ENCODE data around the gene CPA1. TPM values are rescaled to one million over a fixed set of nuclear protein-coding genes. Genes with fewer than 3 reads are reported as not detected.

CPA1 gene
- polyA plus RNA-seq, 1 experiment: 0.10 TPM

DNA sequence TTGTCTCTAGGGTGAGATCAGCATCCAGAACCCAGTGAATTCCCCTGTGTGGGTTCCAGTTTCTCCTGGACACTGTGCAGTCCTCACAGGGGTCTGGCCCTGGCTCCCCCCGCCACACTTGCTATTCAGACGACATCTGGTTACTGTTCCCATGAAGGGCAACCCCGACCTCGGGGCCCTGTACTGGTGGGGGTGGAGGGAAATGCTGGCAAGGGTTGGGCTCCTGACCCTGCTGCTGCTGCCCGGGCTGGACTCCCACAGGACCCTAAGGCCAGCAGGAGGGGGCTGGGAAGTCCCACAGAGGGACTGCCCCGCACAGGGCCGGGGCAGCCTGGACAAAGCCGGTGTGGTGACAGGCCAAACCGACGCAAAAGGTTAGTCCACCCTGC is 768 bp upstream of the CPA1 start:
- H3K27me3 ChIP-seq (ENCODE audit: control insufficient read depth, insufficient read depth, low read length): no peaks in the 10 kb centered on the region
- TF ChIP-seq, protein P1, sequence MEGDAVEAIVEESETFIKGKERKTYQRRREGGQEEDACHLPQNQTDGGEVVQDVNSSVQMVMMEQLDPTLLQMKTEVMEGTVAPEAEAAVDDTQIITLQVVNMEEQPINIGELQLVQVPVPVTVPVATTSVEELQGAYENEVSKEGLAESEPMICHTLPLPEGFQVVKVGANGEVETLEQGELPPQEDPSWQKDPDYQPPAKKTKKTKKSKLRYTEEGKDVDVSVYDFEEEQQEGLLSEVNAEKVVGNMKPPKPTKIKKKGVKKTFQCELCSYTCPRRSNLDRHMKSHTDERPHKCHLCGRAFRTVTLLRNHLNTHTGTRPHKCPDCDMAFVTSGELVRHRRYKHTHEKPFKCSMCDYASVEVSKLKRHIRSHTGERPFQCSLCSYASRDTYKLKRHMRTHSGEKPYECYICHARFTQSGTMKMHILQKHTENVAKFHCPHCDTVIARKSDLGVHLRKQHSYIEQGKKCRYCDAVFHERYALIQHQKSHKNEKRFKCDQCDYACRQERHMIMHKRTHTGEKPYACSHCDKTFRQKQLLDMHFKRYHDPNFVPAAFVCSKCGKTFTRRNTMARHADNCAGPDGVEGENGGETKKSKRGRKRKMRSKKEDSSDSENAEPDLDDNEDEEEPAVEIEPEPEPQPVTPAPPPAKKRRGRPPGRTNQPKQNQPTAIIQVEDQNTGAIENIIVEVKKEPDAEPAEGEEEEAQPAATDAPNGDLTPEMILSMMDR (IDR thresholded peaks at IDR 0.05; ENCODE audit: insufficient read depth, low read depth, low read length): no peak
- no peak for DNase-seq (ENCODE audit: low read depth)
- ChIA-PET CTCF (interaction anchor here (1.0 kb wide), 1 partner anchor 11 kb away, joined by 3 read pairs; no protein-coding TSS in a partner anchor), POLR2A (no interaction called here)
- H3K36me3 ChIP-seq (ENCODE audit: control insufficient read depth, insufficient read depth, low read length): no peaks in the 10 kb centered on the region
- H3K4me3 ChIP-seq (ENCODE audit: low read depth, low read length): no peak overlapping the region

DNA sequence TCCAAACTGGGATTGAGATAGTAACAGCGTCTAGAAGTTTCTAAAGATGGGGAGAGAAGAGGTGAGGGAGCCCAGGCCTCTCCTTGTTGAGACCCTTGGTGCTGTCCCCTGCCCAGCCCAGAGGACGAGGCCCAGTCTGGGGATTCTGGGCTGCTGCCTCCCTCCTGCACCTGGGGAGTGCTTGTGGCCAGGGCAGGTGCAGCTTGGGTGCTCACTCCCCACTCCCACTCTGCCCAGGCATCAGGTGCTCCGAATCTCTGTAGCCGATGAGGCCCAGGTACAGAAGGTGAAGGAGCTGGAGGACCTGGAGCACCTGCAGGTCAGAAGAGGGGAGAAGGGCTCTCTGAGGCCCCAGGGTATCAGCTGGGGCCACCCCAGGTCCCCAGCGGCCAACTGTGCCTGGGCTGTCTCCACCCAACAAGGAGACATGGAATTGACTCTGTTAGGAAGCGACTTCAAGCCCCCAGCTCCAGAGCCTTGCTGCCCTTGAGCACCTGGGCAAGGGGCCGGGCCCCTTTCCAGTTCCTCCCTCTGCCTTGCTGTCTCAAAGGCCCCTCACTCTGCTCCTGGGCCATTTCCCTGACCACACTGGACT is 664 bp downstream of the CPA1 start:
- TF ChIP-seq, protein P1 (IDR thresholded peaks at IDR 0.05; ENCODE audit: insufficient read depth, low read depth, low read length): no peak
- no peak for DNase-seq (ENCODE audit: low read depth)
- POLR2A ChIA-PET: no interaction called here
- Histone ChIP-seq H3K4me3 (ENCODE audit: low read depth, low read length) (no peak overlapping the region), H3K36me3 (ENCODE audit: control insufficient read depth, insufficient read depth, low read length) (no peaks in the 10 kb centered on the region), H3K27me3 (ENCODE audit: control insufficient read depth, insufficient read depth, low read length) (no peaks in the 10 kb centered on the region)
- CTCF ChIA-PET: interaction anchor here (0.9 to 2.1 kb wide), 2 partner anchors 9 to 11 kb away, joined by 3 to 8 read pairs; no protein-coding TSS in a partner anchor

DNA sequence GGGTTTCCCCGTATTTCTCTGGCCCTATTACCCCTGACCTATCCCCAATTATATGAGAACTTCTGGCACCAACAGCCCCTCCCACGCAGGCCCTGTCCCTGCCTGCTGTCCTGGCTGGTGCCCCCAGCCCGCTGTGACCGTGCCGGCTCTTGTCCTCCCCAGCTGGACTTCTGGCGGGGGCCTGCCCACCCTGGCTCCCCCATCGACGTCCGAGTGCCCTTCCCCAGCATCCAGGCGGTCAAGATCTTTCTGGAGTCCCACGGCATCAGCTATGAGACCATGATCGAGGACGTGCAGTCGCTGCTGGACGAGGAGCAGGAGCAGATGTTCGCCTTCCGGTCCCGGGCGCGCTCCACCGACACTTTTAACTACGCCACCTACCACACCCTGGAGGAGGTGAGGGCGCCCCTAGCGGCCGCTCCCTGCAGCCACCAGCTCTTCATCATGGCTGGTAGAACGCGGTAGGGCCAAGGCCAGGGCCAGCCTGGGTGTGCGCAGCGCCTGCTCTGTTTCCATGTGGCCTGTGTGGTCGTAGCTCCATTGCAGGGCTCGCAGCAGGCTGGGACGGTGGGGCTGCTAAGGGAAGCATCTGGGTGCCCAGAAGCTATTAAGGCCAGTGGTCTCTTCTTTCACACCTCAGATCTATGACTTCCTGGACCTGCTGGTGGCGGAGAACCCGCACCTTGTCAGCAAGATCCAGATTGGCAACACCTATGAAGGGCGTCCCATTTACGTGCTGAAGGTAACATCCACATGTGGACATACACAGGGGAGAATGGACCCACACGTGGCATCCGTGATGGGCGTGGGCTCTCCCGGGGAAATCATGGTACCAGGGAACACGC is 1.4 kb downstream of the CPA1 start:
- DNase-seq (ENCODE audit: low read depth): no peak
- no peaks in the 10 kb centered on the region for H3K36me3 ChIP-seq (ENCODE audit: control insufficient read depth, insufficient read depth, low read length)
- no peaks in the 10 kb centered on the region for H3K27me3 ChIP-seq (ENCODE audit: control insufficient read depth, insufficient read depth, low read length)
- POLR2A ChIA-PET: no interaction called here
- TF ChIP-seq, protein P1 (IDR thresholded peaks at IDR 0.05; ENCODE audit: insufficient read depth, low read depth, low read length): 0 out of 2 replicates have a peak, but pooled peaks have one; percentile 6
- CTCF ChIA-PET: interaction anchor here (0.6 to 2.1 kb wide), 3 partner anchors 10 to 206 kb away, joined by 3 to 8 read pairs (median 3); no protein-coding TSS in a partner anchor
- no peak overlapping the region for H3K4me3 ChIP-seq (ENCODE audit: low read depth, low read length)

DNA sequence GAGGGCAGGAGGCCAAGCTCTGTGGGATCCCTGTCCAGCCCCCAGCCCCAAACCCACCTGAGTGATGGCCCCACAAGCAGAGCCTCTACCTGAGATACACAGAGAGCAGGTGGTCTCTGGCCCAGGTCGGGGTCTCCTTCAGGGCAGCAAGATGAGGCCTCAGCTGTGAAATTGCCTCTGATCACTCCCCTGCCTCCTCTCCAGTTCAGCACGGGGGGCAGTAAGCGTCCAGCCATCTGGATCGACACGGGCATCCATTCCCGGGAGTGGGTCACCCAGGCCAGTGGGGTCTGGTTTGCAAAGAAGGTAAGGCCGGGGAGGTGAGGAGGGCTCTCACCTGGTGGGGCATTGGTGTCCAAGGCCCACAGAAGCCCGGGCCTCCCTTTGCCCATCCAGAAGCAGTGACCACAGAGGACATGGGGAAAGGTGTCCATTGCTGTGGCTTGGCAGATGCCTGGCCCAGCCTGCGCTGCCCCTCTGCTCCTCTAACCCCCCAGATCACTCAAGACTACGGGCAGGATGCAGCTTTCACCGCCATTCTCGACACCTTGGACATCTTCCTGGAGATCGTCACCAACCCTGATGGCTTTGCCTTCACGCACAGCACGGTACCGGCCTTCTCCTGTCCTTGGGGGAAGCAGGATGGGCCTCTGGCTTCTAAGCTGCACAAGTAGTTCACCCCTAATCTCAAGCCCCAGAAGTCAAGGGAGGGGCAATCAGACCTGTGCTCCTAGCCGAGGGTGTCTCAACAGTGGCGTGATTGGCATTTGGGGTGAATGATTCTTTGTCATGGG is 3.1 kb downstream of the CPA1 start:
- TF ChIP-seq, protein P1 (IDR thresholded peaks at IDR 0.05; ENCODE audit: insufficient read depth, low read depth, low read length): no peak
- Histone ChIP-seq H3K27me3 (ENCODE audit: control insufficient read depth, insufficient read depth, low read length) (no peaks in the 10 kb centered on the region), H3K36me3 (ENCODE audit: control insufficient read depth, insufficient read depth, low read length) (no peaks in the 10 kb centered on the region), H3K4me3 (ENCODE audit: low read depth, low read length) (no peak overlapping the region)
- no peak for DNase-seq (ENCODE audit: low read depth)
- CTCF ChIA-PET: interaction anchor here (0.7 kb wide), 1 partner anchor 18 kb away, joined by 3 read pairs; no protein-coding TSS in a partner anchor
- POLR2A ChIA-PET: no interaction called here

Measured in BJ (cell line).